ENCODE results near the gene ANKRD37. TPM values are rescaled to one million over a fixed set of nuclear protein-coding genes. Genes with fewer than 3 reads are reported as not detected.

Gene ANKRD37
- total and polyA plus RNA-seq, 9 of the 15 experiments (the other 6 are each of a cell fraction or from before 2014, with no cell fraction given), result 1.3 to 53.7 (median 3.6) TPM

DNA sequence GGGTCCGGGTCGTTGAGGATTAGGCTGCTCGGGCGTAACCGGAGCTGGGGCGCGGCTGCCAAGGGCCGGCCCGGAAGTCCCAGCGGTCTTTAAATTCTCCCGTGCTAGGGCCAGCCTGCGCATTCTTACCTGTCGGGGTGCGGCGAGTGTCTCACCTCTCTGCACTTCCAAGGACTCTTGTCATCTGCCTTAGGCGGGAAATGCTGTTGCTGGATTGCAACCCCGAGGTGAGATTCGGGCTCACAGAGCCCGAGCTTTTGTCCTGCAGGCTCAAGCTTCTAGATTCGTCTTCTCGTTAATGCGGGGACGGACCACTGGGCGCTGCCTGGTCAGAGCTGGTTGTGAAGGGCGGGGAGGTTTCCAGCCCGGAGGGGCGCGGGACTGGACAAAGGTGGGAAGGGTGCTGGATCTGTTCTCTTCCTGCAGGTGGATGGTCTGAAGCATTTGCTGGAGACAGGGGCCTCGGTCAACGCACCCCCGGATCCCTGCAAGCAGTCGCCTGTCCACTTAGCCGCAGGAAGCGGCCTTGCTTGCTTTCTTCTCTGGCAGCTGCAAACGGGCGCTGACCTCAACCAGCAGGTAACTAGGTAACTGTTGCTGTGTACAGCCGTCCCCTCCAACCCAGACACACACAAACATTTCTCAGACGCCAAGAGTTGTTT, at the start of gene ANKRD37 (continued):
- TF ChIP-seq ZNF699 (CRISPR knock-in tag; IDR thresholded peaks at IDR 0.05; ENCODE audit: insufficient replicate concordance) (no peak), MIER1 (IDR thresholded peaks at IDR 0.05; ENCODE audit: low read depth) (no peak), ZNF121 (CRISPR knock-in tag; conservative IDR thresholded peaks at IDR 0.05) (no peak), KLF6 (CRISPR knock-in tag; IDR thresholded peaks at IDR 0.05; ENCODE audit: borderline replicate concordance) (no peak), ZEB2 (IDR thresholded peaks at IDR 0.05) (0 out of 2 replicates have a peak, but pooled peaks have one; percentile 27), BDP1 (IDR thresholded peaks at IDR 0.05; ENCODE audit: insufficient read depth, insufficient read length) (no peak), ZNF586 (CRISPR knock-in tag; conservative IDR thresholded peaks at IDR 0.05) (no peak), RB1 (IDR thresholded peaks at IDR 0.05; ENCODE audit: low read depth) (peak; percentile 15; the same call in 1 of the 2 replicates), ETV6 (IDR thresholded peaks at IDR 0.05; ENCODE audit: borderline replicate concordance in 1 of 2, low read depth in 2 of 2, low read length in 1 of 2) (no peak), ETV6 (CRISPR knock-in tag; IDR thresholded peaks at IDR 0.05; ENCODE audit: borderline replicate concordance) (peak; percentile 56; the same call in 1 of the 2 replicates), BMI1 (IDR thresholded peaks at IDR 0.05; ENCODE audit: low read length) (no peak)
- TF ChIP-seq, protein P1, sequence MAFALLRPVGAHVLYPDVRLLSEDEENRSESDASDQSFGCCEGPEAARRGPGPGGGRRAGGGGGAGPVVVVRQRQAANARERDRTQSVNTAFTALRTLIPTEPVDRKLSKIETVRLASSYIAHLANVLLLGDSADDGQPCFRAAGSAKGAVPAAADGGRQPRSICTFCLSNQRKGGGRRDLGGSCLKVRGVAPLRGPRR (CRISPR knock-in tag; IDR thresholded peaks at IDR 0.05), result no peak
- TF ChIP-seq, protein P2, sequence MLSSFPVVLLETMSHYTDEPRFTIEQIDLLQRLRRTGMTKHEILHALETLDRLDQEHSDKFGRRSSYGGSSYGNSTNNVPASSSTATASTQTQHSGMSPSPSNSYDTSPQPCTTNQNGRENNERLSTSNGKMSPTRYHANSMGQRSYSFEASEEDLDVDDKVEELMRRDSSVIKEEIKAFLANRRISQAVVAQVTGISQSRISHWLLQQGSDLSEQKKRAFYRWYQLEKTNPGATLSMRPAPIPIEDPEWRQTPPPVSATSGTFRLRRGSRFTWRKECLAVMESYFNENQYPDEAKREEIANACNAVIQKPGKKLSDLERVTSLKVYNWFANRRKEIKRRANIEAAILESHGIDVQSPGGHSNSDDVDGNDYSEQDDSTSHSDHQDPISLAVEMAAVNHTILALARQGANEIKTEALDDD (IDR thresholded peaks at IDR 0.05), result peak; percentile 58; the same call in 1 of the 2 replicates
- TF ChIP-seq, protein P3, sequence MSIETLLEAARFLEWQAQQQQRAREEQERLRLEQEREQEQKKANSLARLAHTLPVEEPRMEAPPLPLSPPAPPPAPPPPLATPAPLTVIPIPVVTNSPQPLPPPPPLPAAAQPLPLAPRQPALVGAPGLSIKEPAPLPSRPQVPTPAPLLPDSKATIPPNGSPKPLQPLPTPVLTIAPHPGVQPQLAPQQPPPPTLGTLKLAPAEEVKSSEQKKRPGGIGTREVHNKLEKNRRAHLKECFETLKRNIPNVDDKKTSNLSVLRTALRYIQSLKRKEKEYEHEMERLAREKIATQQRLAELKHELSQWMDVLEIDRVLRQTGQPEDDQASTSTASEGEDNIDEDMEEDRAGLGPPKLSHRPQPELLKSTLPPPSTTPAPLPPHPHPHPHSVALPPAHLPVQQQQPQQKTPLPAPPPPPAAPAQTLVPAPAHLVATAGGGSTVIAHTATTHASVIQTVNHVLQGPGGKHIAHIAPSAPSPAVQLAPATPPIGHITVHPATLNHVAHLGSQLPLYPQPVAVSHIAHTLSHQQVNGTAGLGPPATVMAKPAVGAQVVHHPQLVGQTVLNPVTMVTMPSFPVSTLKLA (conservative IDR thresholded peaks at IDR 0.05), result peak in 1 of 2 experiments; percentile 94; a peak in 3 of 4 replicates
- TF ChIP-seq, protein P4, sequence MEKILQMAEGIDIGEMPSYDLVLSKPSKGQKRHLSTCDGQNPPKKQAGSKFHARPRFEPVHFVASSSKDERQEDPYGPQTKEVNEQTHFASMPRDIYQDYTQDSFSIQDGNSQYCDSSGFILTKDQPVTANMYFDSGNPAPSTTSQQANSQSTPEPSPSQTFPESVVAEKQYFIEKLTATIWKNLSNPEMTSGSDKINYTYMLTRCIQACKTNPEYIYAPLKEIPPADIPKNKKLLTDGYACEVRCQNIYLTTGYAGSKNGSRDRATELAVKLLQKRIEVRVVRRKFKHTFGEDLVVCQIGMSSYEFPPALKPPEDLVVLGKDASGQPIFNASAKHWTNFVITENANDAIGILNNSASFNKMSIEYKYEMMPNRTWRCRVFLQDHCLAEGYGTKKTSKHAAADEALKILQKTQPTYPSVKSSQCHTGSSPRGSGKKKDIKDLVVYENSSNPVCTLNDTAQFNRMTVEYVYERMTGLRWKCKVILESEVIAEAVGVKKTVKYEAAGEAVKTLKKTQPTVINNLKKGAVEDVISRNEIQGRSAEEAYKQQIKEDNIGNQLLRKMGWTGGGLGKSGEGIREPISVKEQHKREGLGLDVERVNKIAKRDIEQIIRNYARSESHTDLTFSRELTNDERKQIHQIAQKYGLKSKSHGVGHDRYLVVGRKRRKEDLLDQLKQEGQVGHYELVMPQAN (IDR thresholded peaks at IDR 0.05; ENCODE audit: borderline replicate concordance), result peak; percentile 91
- TF ChIP-seq, protein P5, sequence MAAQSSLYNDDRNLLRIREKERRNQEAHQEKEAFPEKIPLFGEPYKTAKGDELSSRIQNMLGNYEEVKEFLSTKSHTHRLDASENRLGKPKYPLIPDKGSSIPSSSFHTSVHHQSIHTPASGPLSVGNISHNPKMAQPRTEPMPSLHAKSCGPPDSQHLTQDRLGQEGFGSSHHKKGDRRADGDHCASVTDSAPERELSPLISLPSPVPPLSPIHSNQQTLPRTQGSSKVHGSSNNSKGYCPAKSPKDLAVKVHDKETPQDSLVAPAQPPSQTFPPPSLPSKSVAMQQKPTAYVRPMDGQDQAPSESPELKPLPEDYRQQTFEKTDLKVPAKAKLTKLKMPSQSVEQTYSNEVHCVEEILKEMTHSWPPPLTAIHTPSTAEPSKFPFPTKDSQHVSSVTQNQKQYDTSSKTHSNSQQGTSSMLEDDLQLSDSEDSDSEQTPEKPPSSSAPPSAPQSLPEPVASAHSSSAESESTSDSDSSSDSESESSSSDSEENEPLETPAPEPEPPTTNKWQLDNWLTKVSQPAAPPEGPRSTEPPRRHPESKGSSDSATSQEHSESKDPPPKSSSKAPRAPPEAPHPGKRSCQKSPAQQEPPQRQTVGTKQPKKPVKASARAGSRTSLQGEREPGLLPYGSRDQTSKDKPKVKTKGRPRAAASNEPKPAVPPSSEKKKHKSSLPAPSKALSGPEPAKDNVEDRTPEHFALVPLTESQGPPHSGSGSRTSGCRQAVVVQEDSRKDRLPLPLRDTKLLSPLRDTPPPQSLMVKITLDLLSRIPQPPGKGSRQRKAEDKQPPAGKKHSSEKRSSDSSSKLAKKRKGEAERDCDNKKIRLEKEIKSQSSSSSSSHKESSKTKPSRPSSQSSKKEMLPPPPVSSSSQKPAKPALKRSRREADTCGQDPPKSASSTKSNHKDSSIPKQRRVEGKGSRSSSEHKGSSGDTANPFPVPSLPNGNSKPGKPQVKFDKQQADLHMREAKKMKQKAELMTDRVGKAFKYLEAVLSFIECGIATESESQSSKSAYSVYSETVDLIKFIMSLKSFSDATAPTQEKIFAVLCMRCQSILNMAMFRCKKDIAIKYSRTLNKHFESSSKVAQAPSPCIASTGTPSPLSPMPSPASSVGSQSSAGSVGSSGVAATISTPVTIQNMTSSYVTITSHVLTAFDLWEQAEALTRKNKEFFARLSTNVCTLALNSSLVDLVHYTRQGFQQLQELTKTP (IDR thresholded peaks at IDR 0.05; ENCODE audit: low read depth in 1 of 2, partially characterized antibody in 2 of 2), result no peak
- TF ChIP-seq, protein P6, sequence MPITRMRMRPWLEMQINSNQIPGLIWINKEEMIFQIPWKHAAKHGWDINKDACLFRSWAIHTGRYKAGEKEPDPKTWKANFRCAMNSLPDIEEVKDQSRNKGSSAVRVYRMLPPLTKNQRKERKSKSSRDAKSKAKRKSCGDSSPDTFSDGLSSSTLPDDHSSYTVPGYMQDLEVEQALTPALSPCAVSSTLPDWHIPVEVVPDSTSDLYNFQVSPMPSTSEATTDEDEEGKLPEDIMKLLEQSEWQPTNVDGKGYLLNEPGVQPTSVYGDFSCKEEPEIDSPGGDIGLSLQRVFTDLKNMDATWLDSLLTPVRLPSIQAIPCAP (CRISPR knock-in tag; IDR thresholded peaks at IDR 0.05; ENCODE audit: borderline replicate concordance), result no peak

Measured in K562 (cell line).